Measurements from ENCODE around the gene PHIP. TPM values are rescaled to one million over a fixed set of nuclear protein-coding genes. Genes with fewer than 3 reads are reported as not detected.

Gene PHIP
- polyA plus RNA-seq, 1 experiment = 3.1 TPM

DNA sequence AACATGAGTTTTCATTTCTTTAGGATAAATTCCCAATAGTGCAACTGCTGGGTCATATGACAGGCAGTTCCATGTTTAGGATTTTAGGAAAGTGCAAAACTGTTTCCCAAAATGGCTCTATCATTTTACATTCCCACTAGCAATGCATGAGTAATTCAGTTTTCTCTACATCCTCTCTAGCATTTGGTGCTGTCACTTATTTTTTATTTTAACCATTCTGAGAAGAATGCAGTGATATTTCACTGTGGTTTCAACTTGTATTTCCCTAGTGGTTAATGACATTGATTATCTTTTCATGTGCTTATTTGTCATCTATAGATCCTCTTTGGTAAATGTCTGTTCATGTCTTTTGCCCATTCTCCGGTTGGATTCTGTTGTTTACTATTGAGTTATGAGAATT lies 82.7 kb downstream of the PHIP start:
- Histone ChIP-seq H3K4me3 (ENCODE audit: low read depth, low read length) (no peak overlapping the region), H3K36me3 (ENCODE audit: control insufficient read depth, insufficient read depth, low read length) (peaks cover 2% of the 10 kb centered on the region; the same call in 1 of the 2 replicates), H3K27me3 (ENCODE audit: control insufficient read depth, insufficient read depth, low read length) (no peaks in the 10 kb centered on the region)
- DNase-seq (ENCODE audit: low read depth) = no peak
- ChIA-PET CTCF (no interaction called here), POLR2A (no interaction called here)
- no peak for TF ChIP-seq CTCF (IDR thresholded peaks at IDR 0.05; ENCODE audit: insufficient read depth, low read depth, low read length)

DNA sequence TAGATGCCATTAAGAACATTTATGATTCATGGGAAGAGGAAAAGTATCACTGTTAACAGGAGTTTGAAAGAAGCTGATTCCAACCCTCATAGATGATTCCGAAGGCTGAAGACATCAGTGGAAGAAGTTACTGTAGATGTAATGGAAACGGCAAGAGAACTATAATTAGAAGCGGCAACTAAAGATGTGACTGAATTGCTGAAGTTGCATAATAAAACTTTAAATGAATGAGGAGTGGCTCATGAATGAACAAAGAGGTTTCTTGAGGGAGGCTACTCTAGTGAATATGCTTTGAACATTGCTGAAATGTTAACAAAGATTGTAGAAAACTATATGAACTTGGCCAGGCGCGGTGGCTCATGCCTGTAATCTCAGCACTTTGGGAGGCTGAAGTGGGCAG lies 84.1 kb downstream of the PHIP start:
- ChIA-PET CTCF (no interaction called here), POLR2A (no interaction called here)
- Histone ChIP-seq H3K27me3 (ENCODE audit: control insufficient read depth, insufficient read depth, low read length) (no peaks in the 10 kb centered on the region), H3K36me3 (ENCODE audit: control insufficient read depth, insufficient read depth, low read length) (peaks cover 2% of the 10 kb centered on the region; the same call in 1 of the 2 replicates), H3K4me3 (ENCODE audit: low read depth, low read length) (no peak overlapping the region)
- no peak for TF ChIP-seq CTCF (IDR thresholded peaks at IDR 0.05; ENCODE audit: insufficient read depth, low read depth, low read length)
- DNase-seq (ENCODE audit: low read depth) = no peak

GRCh38 chr6:78989191-78989590 lies 88.9 kb downstream of the PHIP start:
- CTCF ChIA-PET = no interaction called here
- no peak for DNase-seq (ENCODE audit: low read depth)
- Histone ChIP-seq H3K36me3 (ENCODE audit: control insufficient read depth, insufficient read depth, low read length) (no peaks in the 10 kb centered on the region), H3K27me3 (ENCODE audit: control insufficient read depth, insufficient read depth, low read length) (no peaks in the 10 kb centered on the region), H3K4me3 (ENCODE audit: low read depth, low read length) (no peak overlapping the region)
- no peak for TF ChIP-seq CTCF (IDR thresholded peaks at IDR 0.05; ENCODE audit: insufficient read depth, low read depth, low read length)
- POLR2A ChIA-PET = no interaction called here

- no peak overlapping the region for H3K4me3 ChIP-seq (ENCODE audit: low read depth, low read length)
- no peaks in the 10 kb centered on the region for H3K36me3 ChIP-seq (ENCODE audit: control insufficient read depth, insufficient read depth, low read length)
- no peaks in the 10 kb centered on the region for H3K27me3 ChIP-seq (ENCODE audit: control insufficient read depth, insufficient read depth, low read length)
- TF ChIP-seq CTCF (IDR thresholded peaks at IDR 0.05; ENCODE audit: insufficient read depth, low read depth, low read length) = no peak
- POLR2A ChIA-PET = no interaction called here
- no peak for DNase-seq (ENCODE audit: low read depth)
- CTCF ChIA-PET = no interaction called here
These were observed 91.9 kb downstream of the PHIP start for GRCh38 chr6:78986161-78986560.

DNA sequence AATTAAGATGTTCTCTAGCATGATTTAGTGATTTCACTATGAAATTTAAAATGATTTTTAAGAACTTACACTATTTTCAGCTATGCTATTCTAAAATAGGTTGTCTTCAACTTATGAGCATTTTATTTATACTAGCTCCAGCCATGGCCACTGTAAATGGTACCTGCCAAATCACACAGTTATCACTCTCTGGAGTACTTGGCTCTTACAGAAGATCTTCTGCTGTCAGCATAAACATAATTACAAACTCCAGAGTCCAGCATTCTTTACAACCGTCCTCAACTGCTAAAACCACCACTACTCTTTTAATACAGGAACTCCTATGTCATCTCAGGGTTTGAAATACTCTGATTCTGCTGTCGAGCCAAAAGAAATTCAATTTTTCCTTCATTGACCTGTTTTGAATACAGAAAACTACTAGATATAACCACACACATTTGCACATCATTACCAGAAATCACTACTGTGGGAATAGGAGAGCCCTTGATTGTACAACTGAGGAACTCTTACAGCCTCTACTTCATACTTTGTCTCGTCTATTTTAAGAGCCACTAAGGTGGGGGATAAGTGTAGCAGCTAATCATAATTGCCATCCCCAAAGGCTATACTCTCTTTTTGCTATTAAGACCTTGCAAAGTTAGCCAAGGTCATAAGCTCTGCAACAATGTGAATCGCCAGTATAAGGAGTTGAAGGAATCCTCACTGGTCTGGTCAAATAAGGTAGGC lies 93.7 kb downstream of the PHIP start:
- no peaks in the 10 kb centered on the region for H3K27me3 ChIP-seq (ENCODE audit: control insufficient read depth, insufficient read depth, low read length)
- no peak overlapping the region for H3K4me3 ChIP-seq (ENCODE audit: low read depth, low read length)
- ChIA-PET CTCF (no interaction called here), POLR2A (no interaction called here)
- H3K36me3 ChIP-seq (ENCODE audit: control insufficient read depth, insufficient read depth, low read length) = no peaks in the 10 kb centered on the region
- TF ChIP-seq CTCF (IDR thresholded peaks at IDR 0.05; ENCODE audit: insufficient read depth, low read depth, low read length) = no peak
- DNase-seq (ENCODE audit: low read depth) = no peak

Data from BJ (cell line).